ENCODE data around the gene RAB4A. TPM values are rescaled to one million over a fixed set of nuclear protein-coding genes. Genes with fewer than 3 reads are reported as not detected.

The RAB4A gene
- polyA plus RNA-seq, 1 donor from 2014 or later = 49.8 TPM

GRCh38 chr1:229229137-229229720, 41.7 kb upstream of the RAB4A start:
- TF ChIP-seq POLR2AphosphoS5 (IDR thresholded peaks at IDR 0.05) (no peak), MXI1 (conservative IDR thresholded peaks at IDR 0.05; ENCODE audit: poor library complexity, severe bottlenecking) (no peak), CTCF (IDR thresholded peaks at IDR 0.05; ENCODE audit: poor library complexity, severe bottlenecking) (no peak), TAF1 (IDR thresholded peaks at IDR 0.05; ENCODE audit: low read depth) (no peak), EZH2 (IDR thresholded peaks at IDR 0.05; ENCODE audit: borderline replicate concordance, insufficient read depth, low read length, poor library complexity, severe bottlenecking) (no peak), RAD21 (conservative IDR thresholded peaks at IDR 0.05) (no peak), REST (IDR thresholded peaks at IDR 0.05; ENCODE audit: borderline replicate concordance) (no peak), EP300 (conservative IDR thresholded peaks at IDR 0.05; ENCODE audit: poor library complexity, severe bottlenecking) (no peak)
- no peaks in the 10 kb centered on the region for H4K20me1 ChIP-seq (ENCODE audit: insufficient read depth)
- H3K9me2 ChIP-seq (ENCODE audit: insufficient read depth, low read length) = no peaks in the 10 kb centered on the region
- no peaks in the 10 kb centered on the region for H3K27me3 ChIP-seq (ENCODE audit: insufficient read depth, low read depth, low read length)
- H3K9me3 ChIP-seq (ENCODE audit: low read length) = no peaks in the 10 kb centered on the region
- no peak overlapping the region for H2AFZ ChIP-seq (ENCODE audit: low read depth, low read length)
- no peak overlapping the region for H3K4me3 ChIP-seq (ENCODE audit: low read length)
- H3K9ac ChIP-seq (ENCODE audit: low read length) = no peak overlapping the region
- no peaks in the 10 kb centered on the region for H3K79me2 ChIP-seq (replicated peaks; ENCODE audit: insufficient read depth, low read length)
- H3F3A ChIP-seq (ENCODE audit: insufficient read depth, low read length, poor library complexity, severe bottlenecking) = no peaks in the 10 kb centered on the region
- H3K36me3 ChIP-seq (ENCODE audit: insufficient read depth, low read length) = no peaks in the 10 kb centered on the region
- no peak overlapping the region for H3K27ac ChIP-seq (ENCODE audit: low read length)
- no peak overlapping the region for H3K4me2 ChIP-seq (ENCODE audit: low read length)

DNA sequence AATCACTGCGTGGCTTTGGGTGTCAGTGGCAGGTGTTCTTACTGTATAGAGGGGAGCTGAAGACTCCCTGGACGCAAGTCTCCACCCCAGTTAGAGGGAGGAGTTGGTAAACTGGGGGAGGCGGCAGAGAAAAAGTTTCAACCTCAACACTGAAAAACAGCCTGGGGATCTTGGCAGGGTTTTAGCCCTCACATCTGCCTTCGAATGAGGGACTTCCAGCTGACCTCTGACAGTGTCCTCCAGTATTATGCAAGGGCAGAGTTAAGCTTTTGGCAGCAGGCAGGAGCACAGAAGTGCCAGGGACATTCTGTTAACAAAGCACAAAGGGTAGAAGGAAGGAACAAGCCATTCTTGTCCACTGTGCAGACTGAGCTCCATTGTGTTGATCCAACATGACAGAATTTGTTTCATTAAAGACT, 41.2 kb upstream of the RAB4A start:
- Histone ChIP-seq H3K79me2 (replicated peaks; ENCODE audit: insufficient read depth, low read length) (no peaks in the 10 kb centered on the region), H3K4me2 (ENCODE audit: low read length) (no peak overlapping the region), H4K20me1 (ENCODE audit: insufficient read depth) (no peaks in the 10 kb centered on the region), H3K36me3 (ENCODE audit: insufficient read depth, low read length) (no peaks in the 10 kb centered on the region), H3F3A (ENCODE audit: insufficient read depth, low read length, poor library complexity, severe bottlenecking) (no peaks in the 10 kb centered on the region), H3K9me3 (ENCODE audit: low read length) (no peaks in the 10 kb centered on the region), H3K27me3 (ENCODE audit: insufficient read depth, low read depth, low read length) (no peaks in the 10 kb centered on the region), H3K4me3 (ENCODE audit: low read length) (no peak overlapping the region), H3K9me2 (ENCODE audit: insufficient read depth, low read length) (no peaks in the 10 kb centered on the region), H3K27ac (ENCODE audit: low read length) (no peak overlapping the region), H2AFZ (ENCODE audit: low read depth, low read length) (no peak overlapping the region), H3K9ac (ENCODE audit: low read length) (no peak overlapping the region)
- TF ChIP-seq MXI1 (conservative IDR thresholded peaks at IDR 0.05; ENCODE audit: poor library complexity, severe bottlenecking) (no peak), REST (IDR thresholded peaks at IDR 0.05; ENCODE audit: borderline replicate concordance) (no peak), RAD21 (conservative IDR thresholded peaks at IDR 0.05) (no peak), POLR2AphosphoS5 (IDR thresholded peaks at IDR 0.05) (no peak), EZH2 (IDR thresholded peaks at IDR 0.05; ENCODE audit: borderline replicate concordance, insufficient read depth, low read length, poor library complexity, severe bottlenecking) (no peak), CTCF (IDR thresholded peaks at IDR 0.05; ENCODE audit: poor library complexity, severe bottlenecking) (no peak), TAF1 (IDR thresholded peaks at IDR 0.05; ENCODE audit: low read depth) (no peak), EP300 (conservative IDR thresholded peaks at IDR 0.05; ENCODE audit: poor library complexity, severe bottlenecking) (no peak), SMC3 (conservative IDR thresholded peaks at IDR 0.05; ENCODE audit: poor library complexity) (no peak)

Data from neural cell (in vitro differentiated cells).